SK-N-MC (cell line): ENCODE data around the gene TRIM2.

ENCODE experiments used
- EZH2 ChIP-seq: fragments of 200-600 bp; sonication (generic); IDR thresholded peaks from one replicate; pipeline ENCODE4 v1.6.1; 2017; ENCODE audit warnings: antibody characterized with exemption
- FOXP2 ChIP-seq: optimal IDR thresholded peaks from 2 replicates; pipeline ENCODE3; 2011; ENCODE audit warnings: mild to moderate bottlenecking, moderate library complexity; ENCODE audit not compliant: insufficient read depth; ENCODE audit errors: extremely low read length, control extremely low read depth
- POLR2AphosphoS5 ChIP-seq: IDR thresholded peaks from 2 replicates; pipeline ENCODE4 v1.6.1; 2012; ENCODE audit warnings: mild to moderate bottlenecking, low read depth, low read length, borderline replicate concordance

DNA sequence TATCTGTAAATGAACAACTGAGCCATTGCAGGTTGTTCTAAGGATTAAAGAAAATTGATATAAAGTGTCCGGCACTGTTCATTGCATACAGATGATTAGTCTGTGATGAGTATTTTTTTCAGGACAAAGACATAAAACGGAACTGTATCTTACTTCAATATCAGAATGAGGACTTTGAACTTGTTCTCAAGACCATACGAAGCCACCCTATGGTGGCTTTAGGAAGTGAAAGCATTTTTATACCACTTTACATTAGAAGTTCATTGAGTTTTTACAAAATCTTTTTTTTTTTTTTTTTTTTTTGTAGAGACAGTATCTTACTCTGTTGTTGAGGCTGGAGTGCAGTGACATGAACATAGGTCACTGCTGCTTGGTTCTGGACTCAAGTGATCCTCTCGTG is 45.2 kb upstream of the TRIM2 start:
- TF ChIP-seq POLR2AphosphoS5 (no peak), EZH2 (no peak), FOXP2 (no peak)
